OCI-LY3 (cell line): Measurements from ENCODE around the gene PARS2.

Experiments used
- H2AFZ ChIP-seq: fragments of 200-600, 300-600 bp; shearing (Covaris generic); 2 replicates; pipeline ENCODE4 v1.6.0; 2014; ENCODE audit warnings: antibody characterized with exemption, low read depth, low read length
- H3K27ac ChIP-seq: fragments of 200-600, 300-600 bp; sonication (generic); 2 replicates; pipeline ENCODE4 v1.5.1; 2014; ENCODE audit warnings: mild to moderate bottlenecking, low read length, moderate library complexity, mixed read lengths
- H3K27me3 ChIP-seq: fragments of 200-600, 300-600 bp; sonication (generic); 2 replicates; pipeline ENCODE4 v1.6.1; 2014; ENCODE audit warnings: low read depth, low read length, mixed read lengths
- H3K36me3 ChIP-seq: fragments of 200-600, 300-600 bp; sonication (generic); replicated peaks from 2 replicates; pipeline ENCODE3; 2014; ENCODE audit warnings: low read depth, low read length, mixed read lengths
- H3K4me1 ChIP-seq: fragments of 300-600, 200-600 bp; sonication (generic); 2 replicates; pipeline ENCODE4 v1.6.1; 2014; ENCODE audit warnings: low read length, mixed read lengths
- H3K4me2 ChIP-seq: fragments of 200-600, 300-600 bp; sonication (generic); 2 replicates; pipeline ENCODE4 v1.6.1; 2014; ENCODE audit warnings: low read length, mixed read lengths
- H3K4me3 ChIP-seq: fragments of 300-600, 200-600 bp; sonication (generic); 2 replicates; pipeline ENCODE4 v1.5.1; 2014; ENCODE audit warnings: antibody characterized with exemption, mild to moderate bottlenecking, low read length, moderate library complexity
- H3K79me2 ChIP-seq: fragments of 300-600, 200-600 bp; shearing (Covaris generic); 2 replicates; pipeline ENCODE4 v1.6.1; 2014; ENCODE audit warnings: mild to moderate bottlenecking, low read length, mixed read lengths
- H3K9ac ChIP-seq: fragments of 300-600, 200-600 bp; shearing (Covaris generic); 2 replicates; pipeline ENCODE4 v1.6.0; 2014; ENCODE audit warnings: mild to moderate bottlenecking, low read length, moderate library complexity
- H3K9me3 ChIP-seq: fragments of 200-600, 300-600 bp; shearing (Covaris generic); 2 replicates; pipeline ENCODE4 v1.6.1; 2014; ENCODE audit warnings: low read length, mixed read lengths; ENCODE audit not compliant: insufficient read depth
- H4K20me1 ChIP-seq: fragments of 200-600, 300-600 bp; sonication (generic); 2 replicates; pipeline ENCODE4 v1.6.1; 2016; ENCODE audit warnings: low read length, mixed read lengths; ENCODE audit not compliant: insufficient read depth
- EZH2phosphoT487 ChIP-seq: fragments of 200-600 bp; shearing (Covaris generic); IDR thresholded peaks from 2 replicates; pipeline ENCODE4 v1.6.1; 2018; ENCODE audit warnings: antibody characterized with exemption, mixed run types, low read depth
- TF ChIP-seq, protein P1 (sequence below): fragments of 200-600, 300-600 bp; sonication (generic); IDR thresholded peaks from 2 replicates; pipeline ENCODE4 v1.5.1; 2014; ENCODE audit warnings: antibody characterized with exemption, low read length, low read depth

Gene PARS2

DNA sequence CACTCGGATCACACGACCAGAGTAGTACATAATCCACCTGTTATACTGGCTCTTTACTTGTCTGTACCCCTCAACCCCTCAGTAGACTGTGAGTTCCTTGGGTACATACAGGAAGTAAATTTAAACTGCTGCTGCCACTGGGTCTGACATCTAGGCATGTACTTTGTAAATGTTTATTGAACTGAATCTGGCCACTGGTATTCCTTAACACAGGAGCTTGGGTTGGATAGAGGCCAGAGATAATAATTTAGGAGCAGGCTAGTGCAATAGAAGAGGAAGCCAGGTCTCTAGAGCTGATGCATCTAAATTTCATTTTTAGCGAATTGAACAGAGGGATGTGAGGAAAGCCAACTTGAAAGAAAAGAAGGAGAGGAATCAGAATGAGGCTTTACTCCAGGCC lies 36.3 kb downstream of the PARS2 start:
- Histone ChIP-seq H3K4me3 (no peak overlapping the region), H4K20me1 (no peaks in the 10 kb centered on the region), H3K36me3 (peaks cover 35% of the 10 kb centered on the region), H3K27ac (no peak overlapping the region), H3K4me1 (no peaks in the 10 kb centered on the region), H3K79me2 (no peaks in the 10 kb centered on the region), H2AFZ (no peak overlapping the region), H3K27me3 (no peaks in the 10 kb centered on the region), H3K9ac (no peak overlapping the region), H3K4me2 (no peak overlapping the region), H3K9me3 (no peaks in the 10 kb centered on the region)
- TF ChIP-seq EZH2phosphoT487: no peak
- TF ChIP-seq, protein P1, sequence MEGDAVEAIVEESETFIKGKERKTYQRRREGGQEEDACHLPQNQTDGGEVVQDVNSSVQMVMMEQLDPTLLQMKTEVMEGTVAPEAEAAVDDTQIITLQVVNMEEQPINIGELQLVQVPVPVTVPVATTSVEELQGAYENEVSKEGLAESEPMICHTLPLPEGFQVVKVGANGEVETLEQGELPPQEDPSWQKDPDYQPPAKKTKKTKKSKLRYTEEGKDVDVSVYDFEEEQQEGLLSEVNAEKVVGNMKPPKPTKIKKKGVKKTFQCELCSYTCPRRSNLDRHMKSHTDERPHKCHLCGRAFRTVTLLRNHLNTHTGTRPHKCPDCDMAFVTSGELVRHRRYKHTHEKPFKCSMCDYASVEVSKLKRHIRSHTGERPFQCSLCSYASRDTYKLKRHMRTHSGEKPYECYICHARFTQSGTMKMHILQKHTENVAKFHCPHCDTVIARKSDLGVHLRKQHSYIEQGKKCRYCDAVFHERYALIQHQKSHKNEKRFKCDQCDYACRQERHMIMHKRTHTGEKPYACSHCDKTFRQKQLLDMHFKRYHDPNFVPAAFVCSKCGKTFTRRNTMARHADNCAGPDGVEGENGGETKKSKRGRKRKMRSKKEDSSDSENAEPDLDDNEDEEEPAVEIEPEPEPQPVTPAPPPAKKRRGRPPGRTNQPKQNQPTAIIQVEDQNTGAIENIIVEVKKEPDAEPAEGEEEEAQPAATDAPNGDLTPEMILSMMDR: no peak

DNA sequence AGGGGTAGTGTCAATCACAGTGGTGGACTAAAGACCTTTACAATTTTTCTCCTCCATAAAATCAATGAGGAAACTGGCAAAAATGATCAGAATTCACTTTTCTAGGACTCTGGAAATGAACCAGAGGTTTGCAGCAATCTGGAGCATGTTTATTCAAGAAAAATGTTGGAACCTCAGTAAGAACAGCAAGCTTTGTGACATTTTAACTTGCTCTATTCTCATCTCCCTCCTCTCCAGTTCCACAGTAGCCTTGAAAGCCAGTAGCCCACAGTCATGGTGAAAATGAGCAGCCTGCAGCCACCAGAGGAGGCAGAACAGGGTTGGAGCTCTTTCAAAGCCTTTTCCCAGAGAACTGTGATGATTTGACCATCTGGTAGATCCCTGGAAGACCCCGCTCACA lies 39.6 kb downstream of the PARS2 start:
- Histone ChIP-seq H3K79me2 (no peaks in the 10 kb centered on the region), H3K9ac (no peak overlapping the region), H3K36me3 (peaks cover 51% of the 10 kb centered on the region), H2AFZ (no peak overlapping the region), H3K4me2 (no peak overlapping the region), H3K27ac (no peak overlapping the region), H3K9me3 (no peaks in the 10 kb centered on the region), H3K27me3 (no peaks in the 10 kb centered on the region), H3K4me3 (no peak overlapping the region), H4K20me1 (no peaks in the 10 kb centered on the region), H3K4me1 (no peaks in the 10 kb centered on the region)
- TF ChIP-seq, protein P1: no peak

DNA sequence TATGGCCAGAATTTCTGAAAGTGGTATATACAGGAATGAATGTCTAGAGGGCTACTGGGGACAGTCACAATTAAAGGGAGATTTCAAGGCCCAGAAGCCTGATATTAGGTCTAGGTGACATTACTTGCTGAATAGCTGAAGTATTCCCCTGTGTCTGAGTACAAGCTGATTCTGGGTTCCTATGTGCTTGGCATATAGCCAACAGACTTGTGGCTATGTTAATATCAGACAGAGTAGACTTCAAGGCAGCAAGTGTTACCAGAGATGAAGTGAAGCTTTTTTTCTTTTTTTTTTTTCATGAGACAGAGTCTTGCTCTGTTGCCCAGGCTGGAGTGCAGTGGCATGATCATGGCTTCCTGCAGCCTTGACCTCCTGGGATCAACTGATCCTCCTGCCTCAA lies 40.3 kb downstream of the PARS2 start:
- Histone ChIP-seq H3K79me2 (peaks cover 3% of the 10 kb centered on the region; the same call in 1 of the 2 replicates), H3K27ac (no peak overlapping the region), H3K36me3 (peaks cover 52% of the 10 kb centered on the region), H3K9ac (no peak overlapping the region), H2AFZ (no peak overlapping the region), H3K4me3 (no peak overlapping the region), H3K4me1 (no peaks in the 10 kb centered on the region), H4K20me1 (no peaks in the 10 kb centered on the region), H3K27me3 (no peaks in the 10 kb centered on the region), H3K4me2 (no peak overlapping the region), H3K9me3 (no peaks in the 10 kb centered on the region)
- TF ChIP-seq, protein P1: no peak
- no peak for TF ChIP-seq EZH2phosphoT487

DNA sequence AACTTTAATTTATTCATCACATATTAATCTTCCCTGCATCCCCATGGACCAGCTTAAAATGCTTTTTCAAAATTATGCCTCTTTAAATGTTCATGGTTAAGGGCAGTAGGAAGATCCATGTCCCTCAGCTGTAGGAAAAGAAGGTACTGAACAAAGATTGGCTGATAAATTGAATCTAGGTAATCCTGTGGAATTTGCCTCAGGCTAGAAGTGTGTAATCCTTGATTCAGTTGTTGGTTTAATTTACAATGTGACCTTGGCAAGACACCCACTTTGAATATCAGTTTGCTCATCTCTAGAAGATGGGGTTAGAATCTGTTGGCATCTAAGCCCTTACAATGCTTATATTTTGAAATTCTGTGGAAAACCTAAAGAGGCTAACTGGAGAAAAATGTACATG lies 42.6 kb downstream of the PARS2 start:
- H4K20me1 ChIP-seq: no peaks in the 10 kb centered on the region
- no peak overlapping the region for H2AFZ ChIP-seq
- H3K79me2 ChIP-seq: peaks cover 17% of the 10 kb centered on the region
- H3K27ac ChIP-seq: no peak overlapping the region
- no peak overlapping the region for H3K4me2 ChIP-seq
- H3K36me3 ChIP-seq: peaks cover 52% of the 10 kb centered on the region
- TF ChIP-seq, protein P1: no peak
- no peak for TF ChIP-seq EZH2phosphoT487
- no peaks in the 10 kb centered on the region for H3K27me3 ChIP-seq
- no peak overlapping the region for H3K9ac ChIP-seq
- no peak overlapping the region for H3K4me3 ChIP-seq
- no peaks in the 10 kb centered on the region for H3K9me3 ChIP-seq
- peaks cover 4% of the 10 kb centered on the region for H3K4me1 ChIP-seq
